HG02884 (cell line): ENCODE measurements around the gene CA12.
"Not testable (repeated sequence)": the region's sequence is repeated elsewhere in the genome, so short reads cannot be mapped to it uniquely, and the experiment has no call there.

Experiments used
- ATAC-seq: cut with Tn5 transposase; IDR thresholded peaks from one replicate; pipeline ENCODE4 v1.9.1; 2021; ENCODE audit warnings: mild to moderate bottlenecking, moderate library complexity; ENCODE audit not compliant: unreplicated experiment

Gene CA12

GRCh38 chr15:63381301-63382204 lies at the start of gene CA12:
Gene CA12, minus strand, starts transcription at chr15:63381846. Its CDS starts 126 bp downstream, at chr15:63381720.
- ATAC-seq: no peak

- ATAC-seq: no peak
Measured at GRCh38 chr15:63430766-63431451, 49.3 kb upstream of the CA12 start.

- ATAC-seq: no peak
Measured at GRCh38 chr15:63426552-63426951, 44.9 kb upstream of the CA12 start.

GRCh38 chr15:63425426-63425985 lies 43.9 kb upstream of the CA12 start:
- no peak for ATAC-seq

GRCh38 chr15:63422891-63423590 lies 41.4 kb upstream of the CA12 start:
- no peak for ATAC-seq

GRCh38 chr15:63421433-63421832 lies 39.8 kb upstream of the CA12 start:
- no peak for ATAC-seq

GRCh38 chr15:63420333-63420747 lies 38.7 kb upstream of the CA12 start:
- ATAC-seq: no peak

- no peak for ATAC-seq
Measured at GRCh38 chr15:63418811-63419210, 37.2 kb upstream of the CA12 start.

- no peak for ATAC-seq
Measured at GRCh38 chr15:63417721-63418120, 36.1 kb upstream of the CA12 start.

- ATAC-seq: not testable (repeated sequence)
Measured at GRCh38 chr15:63417274-63417673, 35.6 kb upstream of the CA12 start.

GRCh38 chr15:63414474-63415120 lies 33.0 kb upstream of the CA12 start:
- no peak for ATAC-seq

- no peak for ATAC-seq
Measured at GRCh38 chr15:63412551-63412950, 30.9 kb upstream of the CA12 start.

GRCh38 chr15:63411866-63412265 lies 30.2 kb upstream of the CA12 start:
- ATAC-seq: no peak

GRCh38 chr15:63409179-63409578 lies 27.5 kb upstream of the CA12 start:
- no peak for ATAC-seq

GRCh38 chr15:63408524-63408923 lies 26.9 kb upstream of the CA12 start:
- ATAC-seq: no peak

- no peak for ATAC-seq
Measured at GRCh38 chr15:63407612-63408011, 26.0 kb upstream of the CA12 start.

- ATAC-seq: no peak
Measured at GRCh38 chr15:63405683-63406390, 24.2 kb upstream of the CA12 start.

- ATAC-seq: no peak
Measured at GRCh38 chr15:63405159-63405558, 23.5 kb upstream of the CA12 start.

GRCh38 chr15:63403254-63403945 lies 21.8 kb upstream of the CA12 start:
- ATAC-seq: no peak
